ENCODE data around the gene ALOX15. TPM values are rescaled to one million over a fixed set of nuclear protein-coding genes. Genes with fewer than 3 reads are reported as not detected.

Gene ALOX15
- total and polyA plus RNA-seq, 8 donors = 0.15 to 4.8 (median 3.4) TPM

DNA sequence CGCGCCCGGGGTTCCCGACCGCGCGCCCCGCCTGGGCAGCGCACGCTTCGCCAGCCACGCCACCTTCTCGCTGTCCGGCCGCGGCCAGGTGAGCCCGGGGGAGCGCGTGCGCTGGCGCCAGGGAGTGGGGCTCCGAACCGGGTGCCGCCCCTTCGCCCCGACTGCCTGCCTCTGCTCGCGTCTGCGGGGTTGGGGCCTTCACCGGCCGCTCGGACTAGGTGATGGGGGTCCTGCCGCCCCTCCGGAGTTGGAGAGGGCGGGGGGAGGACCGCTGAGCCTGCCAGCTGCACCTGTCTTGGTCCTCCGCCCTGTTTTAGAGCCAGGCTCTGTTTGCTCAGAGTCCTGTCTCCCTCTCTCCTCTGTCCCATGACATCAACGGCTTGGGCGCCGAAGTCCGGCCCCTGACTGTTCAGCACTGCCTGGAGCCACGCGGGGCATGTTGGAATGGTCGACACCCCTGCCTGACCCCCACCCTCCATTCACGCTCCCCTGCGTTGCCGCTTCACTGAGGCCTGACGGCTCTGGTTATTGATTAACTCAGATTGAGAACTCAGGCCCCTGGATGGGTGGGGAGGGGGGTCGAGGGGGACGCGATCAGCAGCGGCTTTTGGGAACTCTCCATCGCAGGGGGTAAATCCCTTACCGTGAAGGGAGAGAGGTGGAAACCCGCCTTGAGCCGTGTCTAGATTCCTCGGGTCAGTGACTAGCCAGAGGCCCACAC is 56.4 kb downstream of the ALOX15 start:
- intact Hi-C loops (cut with DNase I) = no loop called here
- H3K4me1 ChIP-seq = peaks cover 8 to 17% of the 10 kb centered on the region in 2 donors
- TF ChIP-seq CTCF (IDR thresholded peaks at IDR 0.05) = no peak
- ATAC-seq (no peak), DNase-seq (peak in 1 of 4 donors; percentile 72)
- H3K9me3 ChIP-seq = no peaks in the 10 kb centered on the region
- H3K27ac ChIP-seq = no peak overlapping the region
- peaks cover 27 to 66% of the 10 kb centered on the region in 2 donors for H3K27me3 ChIP-seq
- H3K36me3 ChIP-seq = no peaks in the 10 kb centered on the region
- peak overlapping the region; percentile 36 to 40 for H3K4me3 ChIP-seq

DNA sequence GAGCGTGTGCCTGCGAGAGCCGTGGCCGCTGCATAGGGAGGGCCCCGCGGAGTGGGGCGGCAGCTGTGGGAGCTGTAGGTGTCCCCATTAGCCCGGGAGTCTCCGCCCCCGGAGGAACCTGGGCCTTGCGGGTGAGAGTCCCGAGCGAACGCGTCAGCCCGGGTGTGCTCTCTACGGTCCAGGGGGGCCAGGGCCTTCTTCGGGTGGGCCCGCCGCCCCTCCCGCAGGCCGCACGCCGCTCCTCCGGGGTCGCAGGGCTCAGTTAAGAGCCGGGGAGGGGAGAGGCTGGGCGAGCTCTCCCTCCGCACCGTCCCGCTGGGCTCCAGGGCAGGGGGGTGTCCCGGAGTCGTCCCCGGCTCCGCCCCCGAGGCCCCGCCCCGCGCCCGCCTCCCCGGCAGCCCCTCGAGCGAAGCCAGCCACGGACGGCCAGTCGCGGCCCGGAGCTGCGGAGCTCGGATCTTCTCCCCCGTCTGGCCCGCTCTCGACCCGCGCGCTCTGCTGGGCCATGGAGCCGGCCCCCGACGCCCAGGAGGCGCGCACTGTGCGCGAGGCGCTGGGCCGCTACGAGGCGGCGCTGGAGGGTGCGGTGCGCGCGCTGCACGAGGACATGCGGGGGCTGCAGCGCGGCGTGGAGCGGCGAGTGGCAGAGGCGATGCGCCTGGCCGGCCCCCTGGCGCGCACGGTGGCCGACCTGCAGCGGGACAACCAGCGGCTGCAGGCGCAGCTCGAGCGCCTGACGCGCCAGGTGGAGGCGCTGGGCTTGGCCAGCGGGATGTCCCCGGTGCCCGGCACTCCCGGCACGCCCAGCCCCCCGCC is 57.2 kb downstream of the ALOX15 start, which contains the start of gene SMTNL2:
TSS of gene SMTNL2 (plus strand) at position 429 of the 816 bp plus-strand sequence. CDS start at position 506, 77 bp downstream.
- H3K9me3 ChIP-seq = no peaks in the 10 kb centered on the region
- H3K27me3 ChIP-seq = peaks cover 27 to 64% of the 10 kb centered on the region in 2 donors
- ATAC-seq (peak; percentile 75), DNase-seq (peak in 3 of 4 donors; percentile 68 to 85 (median 78))
- H3K4me3 ChIP-seq = peak within 1 kb of the TSS; percentile 36 to 40
- intact Hi-C loops (cut with DNase I) = no loop called here
- H3K4me1 ChIP-seq = peaks cover 8 to 17% of the 10 kb centered on the region in 2 donors
- no peak within 1 kb of the TSS for H3K27ac ChIP-seq
- no peak for TF ChIP-seq CTCF (IDR thresholded peaks at IDR 0.05)
- H3K36me3 ChIP-seq = no peaks in the 10 kb centered on the region

GRCh38 chr17:4583782-4584100 is 57.7 kb downstream of the ALOX15 start:
- DNase-seq = peak in 1 of 4 donors; percentile 69
- no peaks in the 10 kb centered on the region for H3K36me3 ChIP-seq
- intact Hi-C loops (cut with DNase I) = no loop called here
- peaks cover 27 to 59% of the 10 kb centered on the region in 2 donors for H3K27me3 ChIP-seq
- peaks cover 8 to 17% of the 10 kb centered on the region in 2 donors for H3K4me1 ChIP-seq
- H3K9me3 ChIP-seq = no peaks in the 10 kb centered on the region
- no peak overlapping the region for H3K27ac ChIP-seq
- TF ChIP-seq CTCF (IDR thresholded peaks at IDR 0.05) = peak in 1 of 2 donors; percentile 16
- H3K4me3 ChIP-seq = peak overlapping the region; percentile 36 to 40
- peak; percentile 52 for ATAC-seq

DNA sequence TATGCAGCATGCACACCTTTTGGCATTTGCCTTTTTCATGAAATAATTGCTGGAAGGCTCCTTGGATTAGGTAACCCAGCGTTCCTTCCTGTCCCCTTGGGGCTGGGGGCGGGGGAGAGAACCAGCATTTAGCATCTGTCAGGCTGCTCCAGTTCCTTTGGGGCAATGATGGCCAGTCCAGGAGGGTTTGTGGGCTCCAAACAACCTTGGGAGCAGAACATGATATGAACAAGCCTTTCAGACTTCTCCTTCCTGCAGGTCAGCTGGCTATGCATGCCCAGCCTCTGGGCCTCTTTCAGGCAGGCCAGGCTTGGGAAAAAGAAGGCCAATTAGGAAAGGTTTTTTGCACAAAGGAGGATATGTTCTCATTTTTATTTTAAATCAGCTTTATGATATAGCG is 58.3 kb downstream of the ALOX15 start:
- Histone ChIP-seq H3K4me3 (no peak overlapping the region), H3K9me3 (no peaks in the 10 kb centered on the region), H3K4me1 (peaks cover 8 to 17% of the 10 kb centered on the region in 2 donors), H3K27ac (no peak overlapping the region), H3K36me3 (no peaks in the 10 kb centered on the region), H3K27me3 (peaks cover 27 to 55% of the 10 kb centered on the region in 2 donors)
- DNase-seq (no peak), ATAC-seq (no peak)
- no peak for TF ChIP-seq CTCF (IDR thresholded peaks at IDR 0.05)
- intact Hi-C loops (cut with DNase I) = no loop called here

- Histone ChIP-seq H3K27me3 (peaks cover 27 to 50% of the 10 kb centered on the region in 2 donors), H3K36me3 (no peaks in the 10 kb centered on the region), H3K9me3 (no peaks in the 10 kb centered on the region), H3K4me1 (peaks cover 8 to 17% of the 10 kb centered on the region in 2 donors), H3K4me3 (no peak overlapping the region), H3K27ac (no peak overlapping the region)
- intact Hi-C loops (cut with DNase I) = no loop called here
- ATAC-seq (no peak), DNase-seq (no peak)
- no peak for TF ChIP-seq CTCF (IDR thresholded peaks at IDR 0.05)
Observed at GRCh38 chr17:4582691-4583090, 58.8 kb downstream of the ALOX15 start.
